Sigmoid colon (tissue), 7 donors: ENCODE data around the gene CPB1. TPM values are rescaled to one million over a fixed set of nuclear protein-coding genes. Genes with fewer than 3 reads are reported as not detected.

Source experiments
- DNase-seq: peaks from one replicate; pipeline ENCODE4 v3.0.0-alpha.2; 2019
- H3K27ac ChIP-seq, 4 donors: fragments of 200-600 bp; sonication (generic); one replicate each; pipeline ENCODE4 v1.5.1; 2016 to 2019; ENCODE audit warnings: mild to moderate bottlenecking in 1 of 4
- H3K27me3 ChIP-seq, 3 donors: fragments of 200-600 bp; sonication (generic); one replicate each; pipeline ENCODE4 v1.5.1; 2019; ENCODE audit warnings: mild to moderate bottlenecking in 1 of 3
- H3K36me3 ChIP-seq, 4 donors: fragments of 200-600 bp; sonication (generic); one replicate each; pipeline ENCODE4 v1.5.1; 2016 to 2019
- H3K4me1 ChIP-seq, 4 donors: fragments of 200-600 bp; sonication (generic); one replicate each; pipeline ENCODE4 v1.5.1; 2017 to 2019
- H3K4me3 ChIP-seq, 4 donors: fragments of 200-600 bp; sonication (generic); one replicate each; pipeline ENCODE4 v1.5.1; 2017 to 2019; ENCODE audit warnings: mild to moderate bottlenecking in 2 of 4, moderate library complexity in 1 of 4
- H3K9me3 ChIP-seq, 4 donors: fragments of 200-600 bp in 3 of 4; sonication (generic) in 3 of 4; one replicate each; pipeline versions ENCODE4 v1.5.1 to v1.6.1; 2013 to 2019
- EP300 ChIP-seq, 4 donors: sonication (generic); formaldehyde crosslinking; IDR thresholded peaks; one replicate each; pipeline ENCODE4 v1.6.1; 2017; ENCODE audit warnings: antibody characterized with exemption in 4 of 4
- POLR2A ChIP-seq, 2 donors: fragments of 450-650 bp; IDR thresholded peaks; one replicate each; pipeline ENCODE4 v1.6.1; 2016; ENCODE audit warnings: antibody characterized with exemption in 2 of 2, mild to moderate bottlenecking in 2 of 2, moderate library complexity in 2 of 2
- POLR2AphosphoS5 ChIP-seq, 4 donors: sonication (generic); formaldehyde crosslinking; IDR thresholded peaks; one replicate each; pipeline ENCODE4 v1.6.1; 2017; ENCODE audit warnings: antibody characterized with exemption in 4 of 4
- WGBS, 2 donors: extraction: QIAGEN DNeasy Blood & Tissue Kit; methylation state at CpG; one replicate each; pipeline ENCODE4 v1.1.7; 2013; 5-methylcytosine and 5-hydroxymethylcytosine counted together
- intact Hi-C: fragments of 100-400 bp; cut with DNase I; formaldehyde crosslinking; loops from one replicate; pipeline ENCODE4 v1.15.1; 2023
- polyA plus RNA-seq, 3 donors: library from polyadenylated mRNA; stranded (reverse); fragments of 200-250 nt; gene quantifications; one replicate each; pipeline ENCODE4 v1.2.3, GENCODE V29; 2013
- total RNA-seq, 4 donors: library from RNA; depleted of rRNA; stranded (reverse); fragments of >200 nt; gene quantifications; one replicate each; pipeline ENCODE4 v1.1.0, GENCODE V29; 2016
- TF ChIP-seq, protein P1 (sequence below), 4 experiments: fragments of 450-650 bp in 3 of 4; fragments of 200-600 bp in 1 of 4; IDR thresholded peaks; one replicate each; pipeline ENCODE4 v1.5.1; 2016 to 2019; ENCODE audit warnings: antibody characterized with exemption in 4 of 4, mild to moderate bottlenecking in 3 of 4, moderate library complexity in 2 of 4
- donor health status: healthy with polysubstance abuse.
- donor health status: Bipolar disorder and iron deficiency.
- donor health status: healthy.

CPB1 gene
- total and polyA plus RNA-seq, 7 donors, result 0.22 to 11.4 (median 2.0) TPM; not detected in 3

DNA sequence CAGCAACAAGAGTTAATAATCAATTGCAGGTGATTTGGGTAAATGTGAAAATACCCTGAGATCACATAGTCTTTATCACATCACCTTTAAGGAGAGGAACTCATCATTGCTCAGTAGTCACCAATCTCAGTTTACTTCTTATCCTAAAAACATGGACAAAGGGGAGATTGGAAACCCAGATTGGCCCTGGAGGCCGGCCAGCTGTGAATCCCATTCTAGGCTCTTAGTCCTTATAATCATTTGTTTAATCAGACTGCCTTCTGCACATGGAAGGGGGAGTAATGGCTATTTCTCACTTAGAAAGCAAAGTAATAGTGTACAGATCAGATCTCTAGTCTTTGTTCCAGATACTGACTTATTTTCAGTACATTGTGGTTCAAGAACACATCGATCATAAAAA, 37.2 kb upstream of the CPB1 start:
- peaks cover 0 to 7% (median 0%) of the 10 kb centered on the region in 4 donors for H3K9me3 ChIP-seq
- TF ChIP-seq, protein P1, sequence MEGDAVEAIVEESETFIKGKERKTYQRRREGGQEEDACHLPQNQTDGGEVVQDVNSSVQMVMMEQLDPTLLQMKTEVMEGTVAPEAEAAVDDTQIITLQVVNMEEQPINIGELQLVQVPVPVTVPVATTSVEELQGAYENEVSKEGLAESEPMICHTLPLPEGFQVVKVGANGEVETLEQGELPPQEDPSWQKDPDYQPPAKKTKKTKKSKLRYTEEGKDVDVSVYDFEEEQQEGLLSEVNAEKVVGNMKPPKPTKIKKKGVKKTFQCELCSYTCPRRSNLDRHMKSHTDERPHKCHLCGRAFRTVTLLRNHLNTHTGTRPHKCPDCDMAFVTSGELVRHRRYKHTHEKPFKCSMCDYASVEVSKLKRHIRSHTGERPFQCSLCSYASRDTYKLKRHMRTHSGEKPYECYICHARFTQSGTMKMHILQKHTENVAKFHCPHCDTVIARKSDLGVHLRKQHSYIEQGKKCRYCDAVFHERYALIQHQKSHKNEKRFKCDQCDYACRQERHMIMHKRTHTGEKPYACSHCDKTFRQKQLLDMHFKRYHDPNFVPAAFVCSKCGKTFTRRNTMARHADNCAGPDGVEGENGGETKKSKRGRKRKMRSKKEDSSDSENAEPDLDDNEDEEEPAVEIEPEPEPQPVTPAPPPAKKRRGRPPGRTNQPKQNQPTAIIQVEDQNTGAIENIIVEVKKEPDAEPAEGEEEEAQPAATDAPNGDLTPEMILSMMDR (IDR thresholded peaks at IDR 0.05), result no peak
- TF ChIP-seq POLR2A (IDR thresholded peaks at IDR 0.05) (no peak), POLR2AphosphoS5 (IDR thresholded peaks at IDR 0.05) (no peak), EP300 (IDR thresholded peaks at IDR 0.05) (no peak)
- DNase-seq, result no peak
- H3K36me3 ChIP-seq, result no peaks in the 10 kb centered on the region
- intact Hi-C loops, result no loop called here
- no peak overlapping the region for H3K4me3 ChIP-seq
- no peaks in the 10 kb centered on the region for H3K4me1 ChIP-seq
- H3K27ac ChIP-seq, result peak overlapping the region in 2 of 4 donors; percentile 32 to 35
- H3K27me3 ChIP-seq, result no peaks in the 10 kb centered on the region
- WGBS, 2 donors, result 82 to 88% methylated on average over 2 of the region's 2 CpGs

DNA sequence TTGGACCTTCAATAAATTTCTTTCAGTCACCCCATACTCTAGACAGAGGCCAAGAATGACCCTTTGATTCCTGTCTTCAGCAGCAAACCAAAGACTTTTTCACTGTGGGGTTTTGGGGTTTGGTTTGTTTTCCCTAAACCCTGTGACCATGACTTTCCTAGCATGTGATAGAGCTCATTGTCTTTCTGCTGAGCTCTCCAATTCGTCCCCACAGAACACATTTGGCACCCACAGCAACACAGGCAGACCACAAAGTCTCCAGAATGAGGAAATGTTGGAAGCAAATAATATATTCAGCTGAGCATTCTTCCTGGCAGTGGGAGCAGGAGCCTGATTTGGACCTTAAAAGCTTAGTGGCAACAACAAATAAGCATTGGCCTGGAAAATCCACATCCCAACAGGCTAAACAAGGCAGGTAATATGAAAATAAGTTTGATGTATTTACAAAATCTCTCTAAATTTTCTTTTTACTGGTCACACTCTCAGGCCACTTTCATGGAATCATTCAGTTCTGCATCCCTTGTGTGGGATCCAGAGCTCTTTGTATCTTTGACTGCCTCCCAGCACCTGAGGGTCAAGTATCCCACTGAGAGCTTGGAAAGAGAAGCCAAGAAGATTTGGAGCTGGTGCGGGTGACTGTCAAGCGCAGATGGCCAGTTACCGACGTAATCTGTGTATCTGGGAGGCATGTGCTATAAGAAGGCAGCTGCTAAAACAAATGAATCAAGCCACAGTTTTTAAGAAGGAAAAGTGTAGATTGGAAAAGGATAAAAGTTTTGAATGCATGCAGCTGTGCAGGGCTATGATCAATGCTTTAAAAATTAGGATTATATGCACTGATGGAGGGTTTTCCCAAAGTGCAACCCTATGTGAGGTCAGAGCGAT, 36.5 kb upstream of the CPB1 start:
- WGBS, 2 donors, result 72 to 73% methylated on average over 6 of the region's 6 CpGs
- TF ChIP-seq POLR2AphosphoS5 (IDR thresholded peaks at IDR 0.05) (peak in 2 of 4 donors; percentile 20 to 39), POLR2A (IDR thresholded peaks at IDR 0.05) (no peak)
- TF ChIP-seq, protein P1 (IDR thresholded peaks at IDR 0.05), result no peak
- peak overlapping the region in 2 of 4 donors; percentile 32 to 35 for H3K27ac ChIP-seq
- peaks cover 0 to 6% (median 0%) of the 10 kb centered on the region in 4 donors for H3K9me3 ChIP-seq
- H3K4me1 ChIP-seq, result no peaks in the 10 kb centered on the region
- no peak overlapping the region for H3K4me3 ChIP-seq
- intact Hi-C loops, result no loop called here
- peak; percentile 71 for DNase-seq
- no peaks in the 10 kb centered on the region for H3K27me3 ChIP-seq
- no peaks in the 10 kb centered on the region for H3K36me3 ChIP-seq

DNA sequence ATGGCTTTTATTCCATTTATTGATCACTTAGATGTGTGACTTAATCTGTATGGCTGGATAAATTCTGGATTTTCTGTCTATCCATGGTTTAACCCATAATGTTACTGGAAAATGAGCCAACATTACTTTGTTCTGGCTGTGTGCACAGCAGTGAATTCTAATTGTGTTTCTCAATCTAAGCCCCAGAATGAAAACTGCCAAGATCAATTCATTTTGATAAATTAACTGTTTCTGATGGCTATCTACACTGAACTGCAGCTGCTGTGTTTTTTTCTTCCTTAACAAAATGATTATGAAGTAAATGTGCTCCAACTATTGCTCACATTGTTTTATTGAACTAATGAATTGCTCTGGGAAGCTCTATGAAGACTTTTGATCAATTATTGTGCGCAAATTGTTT, 35.7 kb upstream of the CPB1 start:
- intact Hi-C loops, result no loop called here
- Histone ChIP-seq H3K4me3 (no peak overlapping the region), H3K27ac (no peak overlapping the region), H3K9me3 (no peaks in the 10 kb centered on the region), H3K36me3 (no peaks in the 10 kb centered on the region), H3K27me3 (no peaks in the 10 kb centered on the region), H3K4me1 (no peaks in the 10 kb centered on the region)
- no peak for DNase-seq
- 93 to 97% methylated on average over 1 of the region's 1 CpG for WGBS, 2 donors
- TF ChIP-seq, protein P1 (IDR thresholded peaks at IDR 0.05), result no peak
- TF ChIP-seq EP300 (IDR thresholded peaks at IDR 0.05) (no peak), POLR2A (IDR thresholded peaks at IDR 0.05) (no peak), POLR2AphosphoS5 (IDR thresholded peaks at IDR 0.05) (no peak)

DNA sequence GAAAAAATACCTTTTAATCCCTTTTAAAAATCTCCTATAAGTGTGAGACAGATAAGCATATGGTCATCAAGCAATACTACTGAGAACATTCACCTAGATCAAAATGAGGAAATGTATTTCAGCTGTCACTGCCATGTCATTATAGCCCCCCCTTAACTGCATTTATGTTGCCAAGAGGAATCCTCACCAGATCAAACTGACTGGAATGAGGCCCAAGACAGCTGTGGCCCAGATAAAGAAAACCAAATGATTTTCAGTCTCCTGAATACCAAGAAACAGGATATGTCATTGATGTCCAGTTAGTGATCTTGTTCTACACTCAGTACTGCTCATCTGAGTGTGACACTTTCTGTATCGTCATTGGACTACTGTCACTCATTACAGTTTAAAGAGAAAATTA, 35.1 kb upstream of the CPB1 start:
- Histone ChIP-seq H3K27ac (no peak overlapping the region), H3K36me3 (no peaks in the 10 kb centered on the region), H3K4me3 (no peak overlapping the region), H3K27me3 (no peaks in the 10 kb centered on the region), H3K9me3 (no peaks in the 10 kb centered on the region), H3K4me1 (no peaks in the 10 kb centered on the region)
- intact Hi-C loops, result no loop called here
- TF ChIP-seq, protein P1 (IDR thresholded peaks at IDR 0.05), result no peak
- TF ChIP-seq POLR2A (IDR thresholded peaks at IDR 0.05), result no peak
- TF ChIP-seq EP300 (IDR thresholded peaks at IDR 0.05), result no peak
- no peak for TF ChIP-seq POLR2AphosphoS5 (IDR thresholded peaks at IDR 0.05)
- DNase-seq, result no peak
- 83 to 89% methylated on average over 1 of the region's 1 CpG for WGBS, 2 donors
